Liver (tissue), 9 donors: Measurements from ENCODE around the gene ZNF557. TPM values are rescaled to one million over a fixed set of nuclear protein-coding genes. Genes with fewer than 3 reads are reported as not detected.

ENCODE experiments used
- DNase-seq: peaks from one replicate; pipeline ENCODE4 v3.0.0-alpha.2; 2017; ENCODE audit warnings: low spot score
- H3K27ac ChIP-seq, 2 donors: one replicate each; pipeline ENCODE4 v1.7.0; 2013; ENCODE audit warnings: inconsistent platforms in 2 of 2, low read length in 2 of 2, control low read depth in 1 of 2, low read depth in 1 of 2, mild to moderate bottlenecking in 1 of 2
- H3K27me3 ChIP-seq, 4 donors: one replicate each; pipeline versions ENCODE4 v1.6.1 to v1.7.0; 2013; ENCODE audit warnings: low read length in 3 of 4, inconsistent platforms in 1 of 4, mild to moderate bottlenecking in 1 of 4, moderate library complexity in 1 of 4; ENCODE audit not compliant: control insufficient read depth in 4 of 4, insufficient read depth in 4 of 4
- H3K36me3 ChIP-seq, 4 donors: one replicate each; pipeline versions ENCODE4 v1.6.1 to v1.7.0; 2013; ENCODE audit warnings: low read length in 3 of 4, mild to moderate bottlenecking in 3 of 4, low read depth in 1 of 4, moderate library complexity in 1 of 4; ENCODE audit not compliant: control insufficient read depth in 4 of 4, insufficient read depth in 3 of 4
- H3K4me1 ChIP-seq, 4 donors: one replicate each; pipeline versions ENCODE4 v1.6.1 to v1.7.0; 2013; ENCODE audit warnings: low read length in 3 of 4, mild to moderate bottlenecking in 3 of 4, moderate library complexity in 1 of 4; ENCODE audit not compliant: control insufficient read depth in 4 of 4, insufficient read depth in 4 of 4
- H3K4me3 ChIP-seq, 3 donors: one replicate each; pipeline versions ENCODE4 v1.6.1 to v1.7.0; 2013; ENCODE audit warnings: low read length in 3 of 3, control low read depth in 1 of 3, low read depth in 1 of 3, mild to moderate bottlenecking in 1 of 3
- H3K9ac ChIP-seq, 2 donors: one replicate each; pipeline ENCODE4 v1.7.0; 2013; ENCODE audit warnings: low read length in 2 of 2, mild to moderate bottlenecking in 2 of 2, moderate library complexity in 2 of 2, control low read depth in 1 of 2, low read depth in 1 of 2
- H3K9me3 ChIP-seq, 4 donors: one replicate each; pipeline versions ENCODE4 v1.6.1 to v1.7.0; 2013; ENCODE audit warnings: low read length in 3 of 4; ENCODE audit not compliant: control insufficient read depth in 4 of 4
- EGR1 ChIP-seq, 2 donors: IDR thresholded peaks; 2 replicates each; pipeline ENCODE4 v1.6.1; 2016 to 2018; ENCODE audit warnings: antibody characterized with exemption in 2 of 2, low read depth in 2 of 2
- FOXA2 ChIP-seq: IDR thresholded peaks from 2 replicates; pipeline ENCODE4 v1.6.1; 2016; ENCODE audit warnings: antibody characterized with exemption
- HNF4G ChIP-seq: IDR thresholded peaks from 2 replicates; pipeline ENCODE4 v1.6.1; 2016; ENCODE audit warnings: antibody characterized with exemption
- JUND ChIP-seq, 2 donors: IDR thresholded peaks; 2 replicates each; pipeline ENCODE4 v1.6.1; 2016; ENCODE audit warnings: antibody characterized with exemption in 2 of 2
- NR2F2 ChIP-seq: IDR thresholded peaks from 2 replicates; pipeline ENCODE4 v1.6.1; 2016; ENCODE audit warnings: antibody characterized with exemption
- RAD21 ChIP-seq, 2 donors: IDR thresholded peaks; 2 replicates each; pipeline ENCODE4 v1.6.1; 2016; ENCODE audit warnings: antibody characterized with exemption in 2 of 2, mild to moderate bottlenecking in 2 of 2
- RXRA ChIP-seq, 2 donors: IDR thresholded peaks; 2 replicates each; pipeline ENCODE4 v1.6.1; 2017 to 2018; ENCODE audit warnings: antibody characterized with exemption in 2 of 2, mild to moderate bottlenecking in 1 of 2
- SP1 ChIP-seq: IDR thresholded peaks from 2 replicates; pipeline ENCODE4 v1.6.1; 2018; ENCODE audit warnings: antibody characterized with exemption, mild to moderate bottlenecking
- TAF1 ChIP-seq: conservative IDR thresholded peaks from 2 replicates; pipeline ENCODE4 v1.6.1; 2016; ENCODE audit warnings: antibody characterized with exemption, mild to moderate bottlenecking
- YY1 ChIP-seq: IDR thresholded peaks from 2 replicates; pipeline ENCODE4 v1.6.1; 2016; ENCODE audit warnings: antibody characterized with exemption, mild to moderate bottlenecking
- WGBS: extraction: QIAGEN DNeasy Blood & Tissue Kit; methylation state at CpG from one replicate; pipeline ENCODE4 v1.1.7; 2013; 5-methylcytosine and 5-hydroxymethylcytosine counted together
- polyA plus RNA-seq, 2 donors: library from polyadenylated mRNA; stranded (reverse) in 1 of 2; unstranded in 1 of 2; fragments of 200-250 nt in 1 of 2; fragments of >200 nt in 1 of 2; fragmentation: Nextera tagmentation in 1 of 2; extraction: Ambion mirVana in 1 of 2; gene quantifications; one replicate each; pipeline versions ENCODE4 v1.2.1 to v1.2.3, GENCODE V29; 2013 to 2015
- total RNA-seq, 2 donors: library from RNA; depleted of rRNA; stranded (reverse); fragments of >200 nt; gene quantifications; one replicate each; pipeline ENCODE4 v1.2.3, GENCODE V29; 2014
- TF ChIP-seq, protein P1 (sequence below): fragments of 150-350 bp; IDR thresholded peaks from 2 replicates; pipeline ENCODE4 v1.5.1; 2017; ENCODE audit warnings: improper control_type of control experiment, low read depth, low read length; ENCODE audit not compliant: missing input control
- TF ChIP-seq, protein P2 (sequence below): IDR thresholded peaks from 2 replicates; pipeline ENCODE4 v1.6.1; 2016; ENCODE audit warnings: antibody characterized with exemption
- TF ChIP-seq, protein P3 (sequence below): IDR thresholded peaks from 2 replicates; pipeline ENCODE4 v1.6.1; 2016; ENCODE audit warnings: antibody characterized with exemption
- TF ChIP-seq, protein P4 (sequence below): IDR thresholded peaks from 2 replicates; pipeline ENCODE4 v1.6.1; 2016; ENCODE audit warnings: antibody characterized with exemption, mild to moderate bottlenecking
- TF ChIP-seq, protein P5 (sequence below): IDR thresholded peaks from 2 replicates; pipeline ENCODE4 v1.6.1; 2016; ENCODE audit warnings: antibody characterized with exemption
- donor health status: healthy.
- donor health status: healthy.
- donor health status: healthy.
- donor health status: healthy.
- donor health status: healthy.

Gene ZNF557
- total and polyA plus RNA-seq, 4 donors, result 1.4 to 6.0 (median 3.8) TPM

DNA sequence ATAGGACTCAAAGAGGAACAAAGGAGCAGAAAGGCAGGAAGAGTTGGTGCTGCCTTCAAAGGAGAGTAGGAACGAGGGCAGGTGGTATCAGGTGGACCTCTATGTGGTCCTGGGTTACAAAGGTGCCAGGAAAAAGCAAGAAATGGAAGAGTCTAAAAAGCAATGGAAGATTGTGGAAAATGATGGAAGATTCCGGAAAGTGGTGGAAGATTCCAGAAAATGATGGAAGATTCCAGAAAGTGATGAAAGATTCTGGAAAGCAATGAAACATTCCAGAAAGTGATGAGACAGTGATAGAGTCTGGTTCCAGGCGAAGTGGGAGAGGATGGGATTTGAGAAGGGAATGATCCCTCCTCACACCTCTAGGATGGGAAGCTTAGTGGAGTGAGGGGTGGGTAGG, 55.3 kb downstream of the ZNF557 start:
- Histone ChIP-seq H3K9me3 (peaks cover 0 to 7% (median 0%) of the 10 kb centered on the region in 4 donors), H3K9ac (no peak overlapping the region), H3K27me3 (no peaks in the 10 kb centered on the region), H3K4me1 (no peaks in the 10 kb centered on the region), H3K27ac (peak overlapping the region in 1 of 2 donors; percentile 47), H3K36me3 (peaks cover 31 to 74% (median 60%) of the 10 kb centered on the region in 4 donors), H3K4me3 (no peak overlapping the region)
- WGBS, result 92% methylated on average over 3 of the region's 3 CpGs
- no peak for DNase-seq
- TF ChIP-seq, protein P1, sequence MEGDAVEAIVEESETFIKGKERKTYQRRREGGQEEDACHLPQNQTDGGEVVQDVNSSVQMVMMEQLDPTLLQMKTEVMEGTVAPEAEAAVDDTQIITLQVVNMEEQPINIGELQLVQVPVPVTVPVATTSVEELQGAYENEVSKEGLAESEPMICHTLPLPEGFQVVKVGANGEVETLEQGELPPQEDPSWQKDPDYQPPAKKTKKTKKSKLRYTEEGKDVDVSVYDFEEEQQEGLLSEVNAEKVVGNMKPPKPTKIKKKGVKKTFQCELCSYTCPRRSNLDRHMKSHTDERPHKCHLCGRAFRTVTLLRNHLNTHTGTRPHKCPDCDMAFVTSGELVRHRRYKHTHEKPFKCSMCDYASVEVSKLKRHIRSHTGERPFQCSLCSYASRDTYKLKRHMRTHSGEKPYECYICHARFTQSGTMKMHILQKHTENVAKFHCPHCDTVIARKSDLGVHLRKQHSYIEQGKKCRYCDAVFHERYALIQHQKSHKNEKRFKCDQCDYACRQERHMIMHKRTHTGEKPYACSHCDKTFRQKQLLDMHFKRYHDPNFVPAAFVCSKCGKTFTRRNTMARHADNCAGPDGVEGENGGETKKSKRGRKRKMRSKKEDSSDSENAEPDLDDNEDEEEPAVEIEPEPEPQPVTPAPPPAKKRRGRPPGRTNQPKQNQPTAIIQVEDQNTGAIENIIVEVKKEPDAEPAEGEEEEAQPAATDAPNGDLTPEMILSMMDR, result no peak
- TF ChIP-seq YY1 (peak; percentile 92), RAD21 (IDR thresholded peaks at IDR 0.05) (no peak)

DNA sequence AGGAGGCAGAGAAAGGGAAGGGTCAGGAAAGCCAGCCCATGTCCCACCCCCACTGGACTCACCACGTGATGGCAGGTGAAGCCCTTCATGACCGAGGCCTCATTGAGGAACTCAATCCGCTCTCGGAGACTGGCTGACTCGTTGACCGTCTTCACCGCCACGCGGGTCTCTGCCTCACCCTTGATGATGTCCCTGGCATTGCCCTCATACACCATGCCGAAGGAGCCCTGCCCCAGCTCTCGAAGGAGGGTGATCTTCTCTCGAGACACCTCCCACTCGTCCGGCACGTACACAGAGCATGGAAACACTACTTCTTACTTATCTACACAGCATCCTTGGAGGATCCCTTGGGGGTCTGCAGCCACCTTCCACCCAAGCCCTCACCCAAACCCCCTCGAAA, 55.7 kb downstream of the ZNF557 start:
- Histone ChIP-seq H3K4me1 (no peaks in the 10 kb centered on the region), H3K4me3 (no peak overlapping the region), H3K9ac (no peak overlapping the region), H3K27ac (peak overlapping the region in 1 of 2 donors; percentile 47), H3K27me3 (no peaks in the 10 kb centered on the region), H3K36me3 (peaks cover 33 to 76% (median 61%) of the 10 kb centered on the region in 4 donors), H3K9me3 (peaks cover 0 to 7% (median 0%) of the 10 kb centered on the region in 4 donors)
- DNase-seq, result no peak
- 91% methylated on average over 16 of the region's 16 CpGs for WGBS
- TF ChIP-seq FOXA2, result no peak
- TF ChIP-seq EGR1 (IDR thresholded peaks at IDR 0.05; ENCODE audit: low read depth in 2 of 2), result no peak
- TF ChIP-seq, protein P2, sequence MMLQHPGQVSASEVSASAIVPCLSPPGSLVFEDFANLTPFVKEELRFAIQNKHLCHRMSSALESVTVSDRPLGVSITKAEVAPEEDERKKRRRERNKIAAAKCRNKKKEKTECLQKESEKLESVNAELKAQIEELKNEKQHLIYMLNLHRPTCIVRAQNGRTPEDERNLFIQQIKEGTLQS, result no peak
- TF ChIP-seq HNF4G, result no peak
- no peak for TF ChIP-seq YY1
- TF ChIP-seq NR2F2, result no peak
- TF ChIP-seq, protein P3, sequence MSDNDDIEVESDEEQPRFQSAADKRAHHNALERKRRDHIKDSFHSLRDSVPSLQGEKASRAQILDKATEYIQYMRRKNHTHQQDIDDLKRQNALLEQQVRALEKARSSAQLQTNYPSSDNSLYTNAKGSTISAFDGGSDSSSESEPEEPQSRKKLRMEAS, result no peak
- no peak for TF ChIP-seq RXRA (IDR thresholded peaks at IDR 0.05)
- TF ChIP-seq JUND (IDR thresholded peaks at IDR 0.05), result no peak

DNA sequence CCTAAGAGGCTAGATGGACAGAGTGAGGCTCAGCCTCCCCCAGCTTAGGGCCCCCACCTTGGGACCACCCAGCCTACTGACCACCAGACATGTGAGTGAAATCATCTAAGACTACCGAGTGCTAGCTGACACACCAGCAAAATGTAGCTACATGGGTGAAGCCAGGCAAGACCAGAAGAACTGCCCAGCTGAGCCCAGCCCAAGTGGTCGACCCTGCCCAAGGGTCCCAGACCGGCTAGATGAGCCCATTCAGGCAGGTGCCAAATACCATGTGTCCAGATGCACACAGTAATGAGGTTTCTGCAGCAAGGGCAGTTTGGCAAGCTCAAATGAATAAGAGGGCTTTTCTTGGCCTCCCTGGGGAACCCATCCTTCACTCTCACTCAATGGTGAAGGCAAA, 56.6 kb downstream of the ZNF557 start:
- peaks cover 26 to 76% (median 60%) of the 10 kb centered on the region in 4 donors for H3K36me3 ChIP-seq
- peaks cover 0 to 7% (median 0%) of the 10 kb centered on the region in 4 donors for H3K9me3 ChIP-seq
- no peaks in the 10 kb centered on the region for H3K27me3 ChIP-seq
- WGBS, result 96% methylated on average over 3 of the region's 3 CpGs
- DNase-seq, result no peak
- H3K27ac ChIP-seq, result no peak overlapping the region
- no peak overlapping the region for H3K9ac ChIP-seq
- no peak overlapping the region for H3K4me3 ChIP-seq
- TF ChIP-seq EGR1 (IDR thresholded peaks at IDR 0.05; ENCODE audit: low read depth in 2 of 2) (no peak), TAF1 (no peak), SP1 (no peak), RXRA (IDR thresholded peaks at IDR 0.05) (no peak), HNF4G (no peak), YY1 (no peak), JUND (IDR thresholded peaks at IDR 0.05) (no peak), RAD21 (IDR thresholded peaks at IDR 0.05) (no peak)
- TF ChIP-seq, protein P2, result no peak
- TF ChIP-seq, protein P4, sequence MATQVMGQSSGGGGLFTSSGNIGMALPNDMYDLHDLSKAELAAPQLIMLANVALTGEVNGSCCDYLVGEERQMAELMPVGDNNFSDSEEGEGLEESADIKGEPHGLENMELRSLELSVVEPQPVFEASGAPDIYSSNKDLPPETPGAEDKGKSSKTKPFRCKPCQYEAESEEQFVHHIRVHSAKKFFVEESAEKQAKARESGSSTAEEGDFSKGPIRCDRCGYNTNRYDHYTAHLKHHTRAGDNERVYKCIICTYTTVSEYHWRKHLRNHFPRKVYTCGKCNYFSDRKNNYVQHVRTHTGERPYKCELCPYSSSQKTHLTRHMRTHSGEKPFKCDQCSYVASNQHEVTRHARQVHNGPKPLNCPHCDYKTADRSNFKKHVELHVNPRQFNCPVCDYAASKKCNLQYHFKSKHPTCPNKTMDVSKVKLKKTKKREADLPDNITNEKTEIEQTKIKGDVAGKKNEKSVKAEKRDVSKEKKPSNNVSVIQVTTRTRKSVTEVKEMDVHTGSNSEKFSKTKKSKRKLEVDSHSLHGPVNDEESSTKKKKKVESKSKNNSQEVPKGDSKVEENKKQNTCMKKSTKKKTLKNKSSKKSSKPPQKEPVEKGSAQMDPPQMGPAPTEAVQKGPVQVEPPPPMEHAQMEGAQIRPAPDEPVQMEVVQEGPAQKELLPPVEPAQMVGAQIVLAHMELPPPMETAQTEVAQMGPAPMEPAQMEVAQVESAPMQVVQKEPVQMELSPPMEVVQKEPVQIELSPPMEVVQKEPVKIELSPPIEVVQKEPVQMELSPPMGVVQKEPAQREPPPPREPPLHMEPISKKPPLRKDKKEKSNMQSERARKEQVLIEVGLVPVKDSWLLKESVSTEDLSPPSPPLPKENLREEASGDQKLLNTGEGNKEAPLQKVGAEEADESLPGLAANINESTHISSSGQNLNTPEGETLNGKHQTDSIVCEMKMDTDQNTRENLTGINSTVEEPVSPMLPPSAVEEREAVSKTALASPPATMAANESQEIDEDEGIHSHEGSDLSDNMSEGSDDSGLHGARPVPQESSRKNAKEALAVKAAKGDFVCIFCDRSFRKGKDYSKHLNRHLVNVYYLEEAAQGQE, result no peak
- TF ChIP-seq, protein P5, sequence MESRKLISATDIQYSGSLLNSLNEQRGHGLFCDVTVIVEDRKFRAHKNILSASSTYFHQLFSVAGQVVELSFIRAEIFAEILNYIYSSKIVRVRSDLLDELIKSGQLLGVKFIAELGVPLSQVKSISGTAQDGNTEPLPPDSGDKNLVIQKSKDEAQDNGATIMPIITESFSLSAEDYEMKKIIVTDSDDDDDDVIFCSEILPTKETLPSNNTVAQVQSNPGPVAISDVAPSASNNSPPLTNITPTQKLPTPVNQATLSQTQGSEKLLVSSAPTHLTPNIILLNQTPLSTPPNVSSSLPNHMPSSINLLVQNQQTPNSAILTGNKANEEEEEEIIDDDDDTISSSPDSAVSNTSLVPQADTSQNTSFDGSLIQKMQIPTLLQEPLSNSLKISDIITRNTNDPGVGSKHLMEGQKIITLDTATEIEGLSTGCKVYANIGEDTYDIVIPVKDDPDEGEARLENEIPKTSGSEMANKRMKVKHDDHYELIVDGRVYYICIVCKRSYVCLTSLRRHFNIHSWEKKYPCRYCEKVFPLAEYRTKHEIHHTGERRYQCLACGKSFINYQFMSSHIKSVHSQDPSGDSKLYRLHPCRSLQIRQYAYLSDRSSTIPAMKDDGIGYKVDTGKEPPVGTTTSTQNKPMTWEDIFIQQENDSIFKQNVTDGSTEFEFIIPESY, result no peak
- TF ChIP-seq, protein P3, result no peak
- H3K4me1 ChIP-seq, result no peaks in the 10 kb centered on the region
